Heart left ventricle (tissue), 13 donors: ENCODE results near the gene RNF183.

Source experiments
- CTCF ChIP-seq, 12 donors: fragments of 200-600 bp; sonication (generic) in 4 of 12; IDR thresholded peaks; one replicate each; pipeline versions ENCODE4 v1.5.0 to v1.8.0; 2018 to 2022; ENCODE audit warnings: antibody characterized with exemption in 12 of 12, mild to moderate bottlenecking in 5 of 12
- POLR2A ChIP-seq, 2 donors: fragments of 450-650 bp; IDR thresholded peaks; one replicate each; pipeline ENCODE4 v1.6.1; 2017; ENCODE audit warnings: antibody characterized with exemption in 2 of 2, mild to moderate bottlenecking in 2 of 2, moderate library complexity in 2 of 2
- donor health status: ischemic (EF 13 %, LVEDD 7.1; RV severe dilation, severe dysfunction).
- donor health status: DM: no; HTN: yes; CAD: no.
- donor health status: DM: no; HTN: no; CAD: no.
- donor health status: ischemic (EF 25% LVEDD 6.9; RV normal size, moderate dysfunction).
- donor health status: ischemic (EF 25% LVEDD 5.7; RV mildly dilated, moderate dysfunction).
- donor health status: ischemic (EF 35%, LVEDD 5.7; RV mildly dilated, moderate dysfunction).
- donor health status: nonischemic (EF 11% LVEDD 7.7; RV severe dilation, severe dysfunction).
- donor health status: DM: yes; HTN: yes; CAD: no.
- donor health status: PGD.
- donor health status: ischemic (EF 29% LVEDD 5.4; RV normal size, mild dysfunction).
- donor health status: nonischemic (EF 23%, LVEDD 6.1; RV moderate dilation, normal function).

- TF ChIP-seq CTCF (IDR thresholded peaks at IDR 0.05) = no peak
- no peak for TF ChIP-seq POLR2A (IDR thresholded peaks at IDR 0.05)
Observed at GRCh38 chr9:113352006-113352405, 48.8 kb upstream of the RNF183 start.
